WTC11 (cell line): ENCODE measurements around the gene ADCY3. TPM values are rescaled to one million over a fixed set of nuclear protein-coding genes. Genes with fewer than 3 reads are reported as not detected.

ENCODE experiments used
- ATAC-seq: fragments of 200-7000 bp; cut with Tn5 transposase; 2 replicates; pipeline ENCODE4 v1.10.0; 2021; ENCODE audit warnings: mild to moderate bottlenecking, moderate library complexity
- CTCF ChIA-PET: fragments of 300-600 bp; sonication (Branson Sonifier 250); formaldehyde crosslinking; loops from one replicate; lab custom pipeline; 2021; ENCODE audit warnings: antibody characterized with exemption; lab: Charles Lee
- POLR2A ChIA-PET: fragments of 350-600 bp; sonication (Branson Sonifier 250); formaldehyde crosslinking; loops from one replicate; lab custom pipeline; 2021; ENCODE audit warnings: antibody characterized with exemption; lab: Charles Lee
- DNase-seq: peaks from one replicate; pipeline ENCODE4 v3.0.0; 2021; ENCODE audit warnings: low spot score
- H3K27ac Mint-ChIP-seq: 2 replicates; pipeline ENCODE4 v1.8.0; 2021; ENCODE audit warnings: mixed read lengths
- H3K27me3 Mint-ChIP-seq: 2 replicates; pipeline ENCODE4 v1.8.0; 2021; ENCODE audit warnings: low read depth, mild to moderate bottlenecking, moderate library complexity, mixed read lengths
- H3K36me3 Mint-ChIP-seq: 2 replicates; pipeline ENCODE4 v1.8.0; 2021; ENCODE audit warnings: mixed read lengths
- H3K4me1 Mint-ChIP-seq: 2 replicates; pipeline ENCODE4 v1.8.0; 2022; ENCODE audit warnings: mixed read lengths
- H3K4me3 Mint-ChIP-seq: 2 replicates; pipeline ENCODE4 v1.8.0; 2021; ENCODE audit warnings: mild to moderate bottlenecking, moderate library complexity, mixed read lengths
- H3K9me3 Mint-ChIP-seq: 2 replicates; pipeline ENCODE4 v1.8.0; 2021; ENCODE audit warnings: mixed read lengths
- CREM ChIP-seq: sonication (generic); formaldehyde crosslinking; IDR thresholded peaks from 2 replicates; pipeline ENCODE4 v1.8.1; 2022; ENCODE audit warnings: mild to moderate bottlenecking, missing genetic modification reagents, moderate library complexity
- ETV6 ChIP-seq: sonication (generic); formaldehyde crosslinking; IDR thresholded peaks from 2 replicates; pipeline ENCODE4 v1.8.1; 2022; ENCODE audit warnings: mild to moderate bottlenecking, missing genetic modification reagents
- FOXJ3 ChIP-seq: sonication (generic); formaldehyde crosslinking; IDR thresholded peaks from 2 replicates; pipeline ENCODE4 v1.9.0; 2021; ENCODE audit warnings: missing genetic modification reagents, mild to moderate bottlenecking, borderline replicate concordance
- GABPB1 ChIP-seq: sonication (generic); formaldehyde crosslinking; IDR thresholded peaks from 2 replicates; pipeline ENCODE4 v1.8.1; 2023; ENCODE audit warnings: mild to moderate bottlenecking, missing genetic modification reagents
- HMGA2 ChIP-seq: fragments of 250-450 bp; sonication (Bioruptor Pico); IDR thresholded peaks from 2 replicates; pipeline ENCODE4 v1.4.0; 2021; ENCODE audit warnings: mild to moderate bottlenecking, moderate library complexity
- IRF2 ChIP-seq: sonication (generic); formaldehyde crosslinking; IDR thresholded peaks from 2 replicates; pipeline ENCODE4 v1.8.0; 2022; ENCODE audit warnings: low read depth, missing genetic modification reagents, borderline replicate concordance
- JAZF1 ChIP-seq: fragments of 250-450 bp; sonication (Bioruptor Pico); IDR thresholded peaks from 2 replicates; pipeline ENCODE4 v1.9.0; 2021; ENCODE audit warnings: moderate library complexity, mild to moderate bottlenecking, inconsistent platforms
- MYBL2 ChIP-seq: sonication (generic); formaldehyde crosslinking; IDR thresholded peaks from 2 replicates; pipeline ENCODE4 v1.8.1; 2023; ENCODE audit warnings: mild to moderate bottlenecking, moderate library complexity, missing genetic modification reagents
- NFATC4 ChIP-seq: fragments of 250-450 bp; sonication (Bioruptor Pico); IDR thresholded peaks from 2 replicates; pipeline ENCODE4 v1.9.0; 2021; ENCODE audit warnings: mild to moderate bottlenecking
- PRRX2 ChIP-seq: fragments of 250-450 bp; sonication (Bioruptor Pico); IDR thresholded peaks from 2 replicates; pipeline ENCODE4 v1.8.0; 2021; ENCODE audit warnings: mild to moderate bottlenecking
- TCF7 ChIP-seq: sonication (generic); formaldehyde crosslinking; IDR thresholded peaks from 2 replicates; pipeline ENCODE4 v1.8.0; 2022; ENCODE audit warnings: mild to moderate bottlenecking, low read depth, missing genetic modification reagents, moderate library complexity
- TEAD1 ChIP-seq: sonication (generic); formaldehyde crosslinking; IDR thresholded peaks from 2 replicates; pipeline ENCODE4 v1.8.0; 2022; ENCODE audit warnings: mild to moderate bottlenecking, missing genetic modification reagents
- total RNA-seq: library from RNA; stranded (reverse); gene quantifications from 3 replicates; pipeline ENCODE4 v1.2.3, GENCODE V29; 2021
- TF ChIP-seq, protein P1 (sequence below): sonication (generic); formaldehyde crosslinking; IDR thresholded peaks from 2 replicates; pipeline ENCODE4 v1.8.0; 2023; ENCODE audit warnings: missing genetic modification reagents
- TF ChIP-seq, protein P2 (sequence below): fragments of 250-450 bp; sonication (Bioruptor Pico); IDR thresholded peaks from 2 replicates; pipeline ENCODE4 v1.9.0; 2021; ENCODE audit warnings: mild to moderate bottlenecking, borderline replicate concordance
- TF ChIP-seq, protein P3 (sequence below): sonication (generic); formaldehyde crosslinking; IDR thresholded peaks from 2 replicates; pipeline ENCODE4 v1.8.0; 2022; ENCODE audit warnings: mild to moderate bottlenecking, missing genetic modification reagents
- TF ChIP-seq, protein P4 (sequence below): sonication (generic); formaldehyde crosslinking; IDR thresholded peaks from 2 replicates; pipeline ENCODE4 v1.8.1; 2022; ENCODE audit warnings: mild to moderate bottlenecking, missing genetic modification reagents, moderate library complexity, borderline replicate concordance
- TF ChIP-seq, protein P5 (sequence below): sonication (generic); formaldehyde crosslinking; IDR thresholded peaks from 2 replicates; pipeline ENCODE4 v1.8.1; 2023; ENCODE audit warnings: mild to moderate bottlenecking, missing genetic modification reagents

ADCY3 gene
- total RNA-seq, 1 experiment from 2014 or later = 37.1 TPM

DNA sequence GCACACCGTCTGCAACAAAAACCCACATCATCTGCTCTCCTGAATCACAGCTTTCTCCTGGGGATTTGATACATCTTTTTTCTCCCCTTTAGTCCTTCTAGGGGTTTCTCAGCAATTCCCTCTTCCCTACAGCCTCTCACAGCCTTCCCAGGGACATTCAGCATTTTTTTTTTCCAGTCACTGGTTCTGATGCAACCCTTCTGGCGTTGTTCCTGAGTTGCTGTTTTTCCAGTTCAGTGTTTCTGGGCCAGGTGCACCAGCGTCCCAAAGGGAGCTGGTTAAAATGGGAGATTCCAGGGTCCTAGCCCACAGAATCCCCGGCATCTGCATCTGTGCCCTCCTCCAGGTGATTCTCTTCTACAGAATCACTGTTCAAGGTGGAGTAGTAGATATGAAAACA is 36.1 kb downstream of the ADCY3 start:
- ATAC-seq (no peak), DNase-seq (no peak)
- peak overlapping the region; percentile 17; the same call in 1 of the 2 replicates for H3K27ac Mint-ChIP-seq
- CTCF ChIA-PET = no interaction called here
- H3K4me3 Mint-ChIP-seq = no peak overlapping the region
- peaks cover 23% of the 10 kb centered on the region for H3K4me1 Mint-ChIP-seq
- H3K9me3 Mint-ChIP-seq = no peaks in the 10 kb centered on the region
- POLR2A ChIA-PET = no interaction called here
- H3K36me3 Mint-ChIP-seq = peaks cover 3% of the 10 kb centered on the region; the same call in 1 of the 2 replicates
- TF ChIP-seq, protein P1, sequence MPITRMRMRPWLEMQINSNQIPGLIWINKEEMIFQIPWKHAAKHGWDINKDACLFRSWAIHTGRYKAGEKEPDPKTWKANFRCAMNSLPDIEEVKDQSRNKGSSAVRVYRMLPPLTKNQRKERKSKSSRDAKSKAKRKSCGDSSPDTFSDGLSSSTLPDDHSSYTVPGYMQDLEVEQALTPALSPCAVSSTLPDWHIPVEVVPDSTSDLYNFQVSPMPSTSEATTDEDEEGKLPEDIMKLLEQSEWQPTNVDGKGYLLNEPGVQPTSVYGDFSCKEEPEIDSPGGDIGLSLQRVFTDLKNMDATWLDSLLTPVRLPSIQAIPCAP (CRISPR knock-in tag) = no peak
- TF ChIP-seq GABPB1 = 0 out of 2 replicates have a peak, but pooled peaks have one; percentile 13
- H3K27me3 Mint-ChIP-seq = no peaks in the 10 kb centered on the region

DNA sequence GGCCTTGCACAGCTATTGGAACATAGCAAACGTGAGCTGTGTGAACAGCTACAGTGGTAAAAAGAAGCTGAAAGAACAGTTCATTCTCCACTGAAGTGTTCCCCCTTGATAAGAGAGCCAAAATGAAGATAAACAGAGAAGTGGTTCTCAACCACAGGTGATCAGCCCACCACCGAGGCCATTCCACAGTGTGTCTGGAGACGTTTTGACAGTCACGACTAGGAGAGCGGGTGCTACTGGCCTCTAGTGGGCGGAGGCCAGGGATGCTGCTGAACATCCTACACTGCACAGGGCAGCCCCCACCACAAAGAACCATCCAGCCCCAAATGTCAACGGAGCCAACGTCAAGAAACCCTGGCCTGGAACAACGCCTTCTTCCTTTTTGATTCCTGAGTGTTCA is 38.4 kb downstream of the ADCY3 start:
- DNase-seq = peak; percentile 33
- CTCF ChIA-PET = no interaction called here
- no peak overlapping the region for H3K27ac Mint-ChIP-seq
- no peaks in the 10 kb centered on the region for H3K9me3 Mint-ChIP-seq
- TF ChIP-seq IRF2 (CRISPR knock-in tag) (no peak), TCF7 (no peak), MYBL2 (no peak), NFATC4 (no peak), PRRX2 (CRISPR knock-in tag) (no peak), ETV6 (CRISPR knock-in tag) (no peak), CREM (CRISPR knock-in tag) (no peak), HMGA2 (no peak), FOXJ3 (CRISPR knock-in tag) (no peak), GABPB1 (no peak), JAZF1 (CRISPR knock-in tag) (no peak), TEAD1 (CRISPR knock-in tag) (no peak)
- TF ChIP-seq, protein P2, sequence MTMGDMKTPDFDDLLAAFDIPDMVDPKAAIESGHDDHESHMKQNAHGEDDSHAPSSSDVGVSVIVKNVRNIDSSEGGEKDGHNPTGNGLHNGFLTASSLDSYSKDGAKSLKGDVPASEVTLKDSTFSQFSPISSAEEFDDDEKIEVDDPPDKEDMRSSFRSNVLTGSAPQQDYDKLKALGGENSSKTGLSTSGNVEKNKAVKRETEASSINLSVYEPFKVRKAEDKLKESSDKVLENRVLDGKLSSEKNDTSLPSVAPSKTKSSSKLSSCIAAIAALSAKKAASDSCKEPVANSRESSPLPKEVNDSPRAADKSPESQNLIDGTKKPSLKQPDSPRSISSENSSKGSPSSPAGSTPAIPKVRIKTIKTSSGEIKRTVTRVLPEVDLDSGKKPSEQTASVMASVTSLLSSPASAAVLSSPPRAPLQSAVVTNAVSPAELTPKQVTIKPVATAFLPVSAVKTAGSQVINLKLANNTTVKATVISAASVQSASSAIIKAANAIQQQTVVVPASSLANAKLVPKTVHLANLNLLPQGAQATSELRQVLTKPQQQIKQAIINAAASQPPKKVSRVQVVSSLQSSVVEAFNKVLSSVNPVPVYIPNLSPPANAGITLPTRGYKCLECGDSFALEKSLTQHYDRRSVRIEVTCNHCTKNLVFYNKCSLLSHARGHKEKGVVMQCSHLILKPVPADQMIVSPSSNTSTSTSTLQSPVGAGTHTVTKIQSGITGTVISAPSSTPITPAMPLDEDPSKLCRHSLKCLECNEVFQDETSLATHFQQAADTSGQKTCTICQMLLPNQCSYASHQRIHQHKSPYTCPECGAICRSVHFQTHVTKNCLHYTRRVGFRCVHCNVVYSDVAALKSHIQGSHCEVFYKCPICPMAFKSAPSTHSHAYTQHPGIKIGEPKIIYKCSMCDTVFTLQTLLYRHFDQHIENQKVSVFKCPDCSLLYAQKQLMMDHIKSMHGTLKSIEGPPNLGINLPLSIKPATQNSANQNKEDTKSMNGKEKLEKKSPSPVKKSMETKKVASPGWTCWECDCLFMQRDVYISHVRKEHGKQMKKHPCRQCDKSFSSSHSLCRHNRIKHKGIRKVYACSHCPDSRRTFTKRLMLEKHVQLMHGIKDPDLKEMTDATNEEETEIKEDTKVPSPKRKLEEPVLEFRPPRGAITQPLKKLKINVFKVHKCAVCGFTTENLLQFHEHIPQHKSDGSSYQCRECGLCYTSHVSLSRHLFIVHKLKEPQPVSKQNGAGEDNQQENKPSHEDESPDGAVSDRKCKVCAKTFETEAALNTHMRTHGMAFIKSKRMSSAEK (CRISPR knock-in tag) = no peak
- TF ChIP-seq, protein P3, sequence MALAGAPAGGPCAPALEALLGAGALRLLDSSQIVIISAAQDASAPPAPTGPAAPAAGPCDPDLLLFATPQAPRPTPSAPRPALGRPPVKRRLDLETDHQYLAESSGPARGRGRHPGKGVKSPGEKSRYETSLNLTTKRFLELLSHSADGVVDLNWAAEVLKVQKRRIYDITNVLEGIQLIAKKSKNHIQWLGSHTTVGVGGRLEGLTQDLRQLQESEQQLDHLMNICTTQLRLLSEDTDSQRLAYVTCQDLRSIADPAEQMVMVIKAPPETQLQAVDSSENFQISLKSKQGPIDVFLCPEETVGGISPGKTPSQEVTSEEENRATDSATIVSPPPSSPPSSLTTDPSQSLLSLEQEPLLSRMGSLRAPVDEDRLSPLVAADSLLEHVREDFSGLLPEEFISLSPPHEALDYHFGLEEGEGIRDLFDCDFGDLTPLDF (CRISPR knock-in tag) = no peak
- TF ChIP-seq, protein P4, sequence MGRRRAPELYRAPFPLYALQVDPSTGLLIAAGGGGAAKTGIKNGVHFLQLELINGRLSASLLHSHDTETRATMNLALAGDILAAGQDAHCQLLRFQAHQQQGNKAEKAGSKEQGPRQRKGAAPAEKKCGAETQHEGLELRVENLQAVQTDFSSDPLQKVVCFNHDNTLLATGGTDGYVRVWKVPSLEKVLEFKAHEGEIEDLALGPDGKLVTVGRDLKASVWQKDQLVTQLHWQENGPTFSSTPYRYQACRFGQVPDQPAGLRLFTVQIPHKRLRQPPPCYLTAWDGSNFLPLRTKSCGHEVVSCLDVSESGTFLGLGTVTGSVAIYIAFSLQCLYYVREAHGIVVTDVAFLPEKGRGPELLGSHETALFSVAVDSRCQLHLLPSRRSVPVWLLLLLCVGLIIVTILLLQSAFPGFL = no peak
- TF ChIP-seq, protein P5, sequence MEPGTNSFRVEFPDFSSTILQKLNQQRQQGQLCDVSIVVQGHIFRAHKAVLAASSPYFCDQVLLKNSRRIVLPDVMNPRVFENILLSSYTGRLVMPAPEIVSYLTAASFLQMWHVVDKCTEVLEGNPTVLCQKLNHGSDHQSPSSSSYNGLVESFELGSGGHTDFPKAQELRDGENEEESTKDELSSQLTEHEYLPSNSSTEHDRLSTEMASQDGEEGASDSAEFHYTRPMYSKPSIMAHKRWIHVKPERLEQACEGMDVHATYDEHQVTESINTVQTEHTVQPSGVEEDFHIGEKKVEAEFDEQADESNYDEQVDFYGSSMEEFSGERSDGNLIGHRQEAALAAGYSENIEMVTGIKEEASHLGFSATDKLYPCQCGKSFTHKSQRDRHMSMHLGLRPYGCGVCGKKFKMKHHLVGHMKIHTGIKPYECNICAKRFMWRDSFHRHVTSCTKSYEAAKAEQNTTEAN = no peak
- TF ChIP-seq, all 79 proteins: peak for 0
- ATAC-seq = peak; percentile 85
- no peaks in the 10 kb centered on the region for H3K27me3 Mint-ChIP-seq
- no peak overlapping the region for H3K4me3 Mint-ChIP-seq
- H3K4me1 Mint-ChIP-seq = peaks cover 24% of the 10 kb centered on the region
- H3K36me3 Mint-ChIP-seq = peaks cover 3% of the 10 kb centered on the region; the same call in 1 of the 2 replicates
- POLR2A ChIA-PET = no interaction called here
